GM18520 (cell line): ENCODE data around the gene IGFLR1.
"Not testable (repeated sequence)": the region's sequence is repeated elsewhere in the genome, so short reads cannot be mapped to it uniquely, and the experiment has no call there.

Experiments
- ATAC-seq: cut with Tn5 transposase; IDR thresholded peaks from one replicate; pipeline ENCODE4 v1.9.1; 2021; ENCODE audit not compliant: unreplicated experiment

Gene IGFLR1

DNA sequence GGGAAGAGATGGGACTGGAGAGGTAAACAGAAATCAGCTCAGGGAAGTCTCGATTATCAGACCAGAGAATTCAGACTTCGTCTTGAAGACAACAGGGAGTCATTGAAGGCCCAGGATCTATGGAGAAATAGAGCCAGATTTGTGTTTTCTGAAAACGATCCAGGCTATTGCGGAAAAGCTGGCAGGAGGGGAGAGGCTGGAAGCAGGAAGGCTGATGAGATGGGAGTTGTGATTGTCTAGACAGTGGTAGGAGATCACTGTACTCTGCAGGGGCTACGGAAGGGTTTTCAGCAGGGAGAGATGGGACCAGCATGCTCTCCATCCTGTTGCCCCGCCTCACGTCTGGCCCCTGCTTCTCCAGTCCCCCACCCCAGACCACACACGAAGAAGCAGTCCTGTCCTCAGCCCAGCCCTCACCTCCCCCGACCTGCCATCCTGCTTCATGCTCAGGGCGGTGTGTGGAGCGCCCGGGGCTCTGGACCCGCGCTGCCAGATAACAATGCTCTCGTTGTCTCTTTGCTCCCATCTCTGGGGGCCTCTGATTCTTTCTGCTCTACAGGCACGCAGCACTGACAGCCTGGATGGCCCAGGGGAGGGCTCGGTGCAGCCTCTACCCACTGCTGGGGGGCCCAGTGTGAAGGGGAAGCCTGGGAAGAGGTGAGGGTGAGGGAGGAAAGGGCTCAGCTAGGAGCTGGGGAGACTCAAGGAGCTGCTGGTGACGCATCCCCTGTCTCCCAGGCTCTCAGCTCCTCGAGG, 35.0 kb upstream of the IGFLR1 start:
- no peak for ATAC-seq

DNA sequence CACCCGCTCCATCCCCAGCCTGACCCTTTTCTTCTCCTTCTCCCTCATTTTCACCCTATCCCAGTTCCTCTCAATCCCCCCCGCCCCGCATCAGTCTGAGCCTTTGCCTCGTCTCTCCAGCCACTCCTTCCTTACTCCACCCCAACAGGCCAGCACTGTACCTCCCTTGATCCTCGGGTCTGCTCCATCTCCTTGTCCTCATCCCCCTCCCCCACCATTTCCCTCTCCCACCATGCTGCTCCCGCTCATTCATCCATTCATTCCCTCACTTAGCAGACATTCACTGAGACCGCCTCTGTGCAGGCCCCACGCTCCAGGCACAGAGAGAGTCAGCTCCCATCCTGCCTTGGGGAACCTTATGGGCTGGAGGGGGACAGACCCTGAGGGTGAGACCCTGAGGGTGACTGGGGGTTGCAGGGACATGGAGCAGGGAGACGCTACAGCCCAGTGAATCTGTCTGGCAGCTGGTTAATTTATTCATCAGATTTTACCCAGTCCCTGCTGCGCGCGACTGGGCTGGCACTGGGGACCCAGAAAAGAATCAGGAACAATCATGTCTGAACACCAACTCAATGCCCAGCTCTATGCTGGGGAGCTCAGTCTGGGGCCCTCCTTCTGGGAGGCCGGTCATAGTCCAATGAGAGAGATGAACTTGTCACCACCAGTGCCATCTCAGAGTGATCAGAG, 34.0 kb upstream of the IGFLR1 start:
- ATAC-seq = no peak

GRCh38 chr19:35775298-35776101, 33.2 kb upstream of the IGFLR1 start, which contains the start of gene ARHGAP33:
ARHGAP33 (plus strand) TSS chr19:35775564; CDS start chr19:35775659, 95 bp downstream.
- peak; percentile 90 for ATAC-seq

DNA sequence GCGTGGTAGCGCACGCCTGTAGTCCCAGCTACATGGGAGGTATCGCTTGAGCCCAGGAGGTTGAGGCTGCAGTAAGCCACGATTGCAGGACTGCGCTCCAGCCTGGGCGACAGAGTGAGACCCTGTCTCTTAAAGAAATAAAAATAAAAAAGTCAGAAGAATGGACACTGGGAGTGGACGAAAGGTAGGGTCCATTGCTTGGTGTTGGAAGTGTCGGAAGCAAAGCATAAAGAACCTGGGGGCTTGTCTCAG, 32.7 kb upstream of the IGFLR1 start:
- no peak for ATAC-seq

GRCh38 chr19:35774274-35775045, 32.2 kb upstream of the IGFLR1 start:
- no peak for ATAC-seq

- ATAC-seq = no peak
Measured at GRCh38 chr19:35773020-35773806, 31.0 kb upstream of the IGFLR1 start.

DNA sequence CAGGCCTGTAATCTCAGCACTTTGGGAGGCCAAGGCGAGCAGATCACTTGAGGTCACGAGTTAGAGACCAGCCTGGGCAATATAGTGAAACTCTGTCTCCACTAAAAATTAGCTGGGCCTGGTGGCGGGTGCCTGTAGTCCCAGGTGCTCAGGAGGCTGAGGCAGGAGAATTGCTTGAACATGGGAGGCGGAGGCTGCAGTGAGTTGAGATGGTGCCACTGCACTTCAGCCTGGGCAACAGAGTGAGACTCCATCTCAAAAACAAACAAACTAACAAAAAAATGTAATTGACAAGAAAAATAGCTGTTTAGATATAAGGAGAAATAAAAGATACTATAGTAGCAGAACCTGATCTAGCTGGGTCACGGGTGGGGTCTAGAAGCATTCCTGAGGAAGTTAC, 30.1 kb upstream of the IGFLR1 start:
- not testable (repeated sequence) for ATAC-seq

DNA sequence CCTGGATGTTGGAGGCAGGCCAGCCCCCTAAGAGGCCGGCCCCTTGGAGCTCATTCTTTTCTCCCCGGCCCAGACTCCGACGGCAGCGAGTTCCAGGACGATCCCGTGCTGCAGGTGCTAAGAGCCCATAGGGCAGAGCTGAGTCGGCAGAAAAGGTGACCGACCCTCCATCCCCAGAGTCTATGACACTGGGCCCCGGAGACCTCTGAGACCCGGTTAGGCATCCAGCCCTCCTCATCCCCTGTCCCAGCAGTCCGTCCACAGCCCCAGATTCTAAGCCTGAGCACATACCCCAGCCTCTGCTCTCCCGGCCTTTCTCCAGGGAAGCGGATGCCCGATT, 25.8 kb upstream of the IGFLR1 start:
- ATAC-seq = no peak

DNA sequence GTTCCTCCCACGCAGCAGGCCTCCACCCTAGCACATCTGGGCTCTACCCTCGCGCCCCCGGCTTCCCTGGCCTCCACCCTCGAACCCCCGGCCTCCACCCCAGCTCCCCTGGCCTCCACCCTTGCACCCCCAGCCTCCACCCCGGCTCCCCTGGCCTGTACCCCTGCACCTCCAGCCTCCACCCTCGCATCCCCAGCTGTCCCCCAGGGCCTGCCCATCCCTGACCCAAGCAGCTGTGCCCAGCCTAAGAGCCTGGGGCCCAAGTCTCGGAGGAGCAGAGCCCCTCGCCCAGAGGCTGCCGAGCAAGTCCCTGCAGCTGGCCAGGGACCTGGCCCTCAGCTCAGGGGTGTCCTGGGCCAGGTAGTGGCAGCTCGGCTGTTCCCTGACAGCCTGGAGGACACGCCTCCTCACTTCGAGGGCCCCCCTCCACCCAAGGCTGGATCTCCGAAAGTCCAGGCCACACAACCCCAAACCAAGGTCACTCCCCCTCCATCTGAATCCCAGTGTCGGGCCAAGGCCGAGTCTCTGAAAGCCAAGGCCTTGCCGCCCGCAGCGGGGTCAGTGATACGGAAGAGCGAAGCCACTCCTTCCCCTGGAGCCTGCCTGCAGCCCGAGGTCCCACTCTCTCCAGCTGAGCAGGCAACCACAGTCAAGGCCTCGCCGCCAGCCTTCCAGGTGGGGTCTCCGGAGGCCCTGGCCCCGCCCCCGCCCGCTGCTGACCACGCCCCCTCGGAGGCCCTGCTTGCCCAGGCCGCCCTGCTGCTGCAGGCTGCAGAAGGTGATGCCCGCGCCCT, 25.2 kb upstream of the IGFLR1 start:
- no peak for ATAC-seq

DNA sequence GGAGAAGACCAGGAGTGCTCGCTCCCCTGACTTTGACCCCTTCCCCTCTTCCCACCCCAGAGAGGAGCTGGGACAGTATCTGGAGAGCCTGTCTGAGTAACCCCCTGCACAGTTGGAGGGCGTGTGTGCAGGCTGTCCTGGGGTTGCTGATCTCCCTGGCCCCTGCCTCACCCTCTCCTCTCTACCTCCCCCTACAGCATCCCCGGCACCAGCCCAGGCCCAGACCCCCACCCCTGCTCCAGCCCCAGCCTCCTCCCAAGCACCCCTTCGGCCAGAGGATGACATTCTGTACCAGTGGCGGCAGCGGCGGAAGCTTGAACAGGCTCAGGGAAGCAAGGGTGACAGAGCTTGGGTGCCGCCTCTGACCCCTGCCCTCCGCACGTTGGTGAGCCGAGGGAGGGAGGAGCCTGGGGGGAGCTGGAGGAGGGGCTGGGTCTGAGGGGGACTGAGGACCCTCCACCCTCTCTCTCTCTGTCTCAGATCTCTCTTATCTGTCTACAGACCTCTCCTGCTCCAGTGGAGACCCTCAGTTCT, 24.4 kb upstream of the IGFLR1 start:
- no peak for ATAC-seq

GRCh38 chr19:35764432-35765315, 22.4 kb upstream of the IGFLR1 start:
- no peak for ATAC-seq

DNA sequence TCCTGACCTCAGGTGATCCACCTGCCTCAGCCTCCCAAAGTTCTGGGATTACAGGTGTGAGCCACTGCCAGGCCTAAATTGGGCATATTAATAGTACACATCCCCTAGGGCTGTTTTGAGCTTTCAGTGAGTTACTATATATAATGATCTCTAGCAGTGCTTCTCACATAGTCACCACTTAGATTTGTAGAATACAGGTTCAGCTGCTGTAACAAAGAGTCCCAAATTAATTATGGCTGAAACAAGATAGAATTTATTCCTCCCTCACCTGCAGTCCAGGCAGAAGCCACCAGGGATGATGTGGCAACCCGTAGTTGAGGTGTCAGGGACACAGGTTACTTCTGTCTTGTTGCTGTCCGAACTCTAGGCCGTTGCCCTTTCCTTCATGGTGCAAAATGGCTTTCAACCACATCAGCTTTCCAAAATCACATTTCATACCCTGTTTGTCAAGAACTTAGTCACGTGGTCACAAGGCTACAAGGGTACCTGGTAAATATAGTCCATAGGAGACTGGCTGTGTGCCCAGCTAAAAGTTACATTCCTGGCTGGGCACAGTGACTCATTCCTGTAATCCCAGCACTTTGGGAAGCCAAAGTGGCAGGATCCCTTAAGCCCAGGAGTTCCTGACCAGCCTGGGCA, 18.6 kb upstream of the IGFLR1 start:
- no peak for ATAC-seq

DNA sequence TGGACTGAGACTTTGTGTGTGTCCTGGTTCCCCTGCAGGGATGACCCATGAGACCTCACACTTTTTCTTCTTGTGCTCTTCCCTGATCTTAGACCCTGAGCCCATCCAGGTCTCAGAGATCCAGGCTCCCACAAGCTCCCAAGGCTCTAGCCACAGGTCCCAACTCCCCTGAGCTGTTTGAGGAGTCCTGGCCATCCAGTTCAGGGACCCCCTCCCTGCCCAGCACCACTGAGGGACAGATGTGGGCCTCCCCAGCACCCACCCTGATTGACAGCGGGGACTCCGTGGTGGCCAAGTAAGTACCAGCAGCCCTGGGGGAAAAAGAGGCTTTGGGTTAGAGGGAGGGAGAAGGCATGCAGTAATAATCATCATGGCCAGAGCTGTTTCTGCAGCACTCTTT, 17.4 kb upstream of the IGFLR1 start:
- no peak for ATAC-seq

- peak; percentile 98 for ATAC-seq
Measured at GRCh38 chr19:35757749-35758608, 15.7 kb upstream of the IGFLR1 start, which contains the start of gene PROSER3. PROSER3 (plus strand) TSS chr19:35758176; CDS start chr19:35758216, 40 bp downstream.

DNA sequence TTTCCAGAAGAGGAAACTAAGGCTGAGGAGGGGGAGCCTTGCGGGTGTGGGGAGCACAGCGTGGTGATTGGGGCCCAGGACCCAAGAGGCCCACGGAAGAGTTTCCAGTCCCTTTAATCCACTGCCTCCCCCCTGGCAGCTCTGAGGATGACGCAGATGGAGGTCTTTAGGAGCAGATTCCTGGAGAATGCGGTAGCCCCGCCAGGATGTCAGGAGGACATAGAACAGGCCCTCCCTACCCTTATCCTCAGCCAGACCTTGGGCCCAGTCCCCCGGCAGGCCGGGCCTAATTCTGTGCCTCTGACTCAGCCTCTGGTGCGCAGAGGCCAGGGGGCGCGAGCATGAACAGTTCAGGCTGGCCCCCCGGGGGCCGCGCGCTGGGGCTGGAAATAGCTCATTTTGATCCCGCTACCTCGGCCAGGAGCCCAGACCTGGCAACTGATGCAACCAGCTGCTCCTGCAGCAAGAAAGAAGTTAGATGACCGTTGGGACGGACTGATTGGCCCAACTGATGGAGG, 15.0 kb upstream of the IGFLR1 start:
- no peak for ATAC-seq

DNA sequence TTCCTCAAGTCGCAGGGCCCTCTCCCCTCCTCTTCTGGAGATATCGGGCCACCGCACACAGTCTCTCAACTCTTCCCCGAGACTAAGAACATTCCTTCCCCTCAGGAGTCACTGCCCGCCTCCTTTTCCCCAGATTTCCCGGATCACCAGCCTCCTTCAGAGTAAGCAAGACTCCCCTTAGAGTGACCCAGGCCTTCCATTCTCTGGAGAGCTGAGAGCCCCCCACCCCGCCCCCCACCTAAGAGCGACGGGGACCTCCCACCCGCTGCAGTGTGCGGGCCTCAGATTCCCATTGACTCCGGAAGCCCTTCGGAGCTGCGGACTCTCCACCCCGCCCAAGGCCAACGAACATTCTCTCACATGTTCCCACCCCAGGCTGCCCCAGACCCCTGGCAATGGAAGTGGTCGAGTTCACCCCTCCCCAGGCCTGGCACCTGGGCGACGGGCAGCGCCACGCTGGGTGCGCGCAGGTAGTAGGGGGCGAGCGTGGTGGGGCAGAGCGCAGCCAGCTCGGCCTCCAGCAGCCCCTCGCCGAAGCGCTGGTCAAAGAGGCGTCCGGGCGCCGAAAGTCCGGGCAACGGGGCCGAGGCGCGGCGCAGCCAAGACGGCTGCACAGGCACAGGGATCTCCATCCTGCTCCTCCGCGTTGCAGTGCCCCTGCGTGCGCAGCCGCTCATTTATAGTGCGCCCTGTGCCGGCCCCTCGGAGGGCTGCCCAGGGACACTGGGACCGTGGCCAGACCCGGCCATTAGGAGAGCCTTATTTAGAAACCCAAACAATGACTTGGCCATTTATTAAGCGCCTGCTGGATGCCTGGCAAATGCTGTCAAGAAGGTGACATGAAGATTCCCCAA, 14.4 kb upstream of the IGFLR1 start, which contains the start of gene HSPB6:
HSPB6 (minus strand) TSS at position 653 of the 854 bp plus-strand sequence; CDS start at position 632, 21 bp downstream.
- ATAC-seq = no peak
